Liver (tissue), 9 donors: ENCODE measurements around the gene MUSK. TPM values are rescaled to one million over a fixed set of nuclear protein-coding genes. Genes with fewer than 3 reads are reported as not detected.
"Not testable (repeated sequence)": the region's sequence is repeated elsewhere in the genome, so short reads cannot be mapped to it uniquely, and the experiment has no call there.

Experiments
- DNase-seq: peaks from one replicate; pipeline ENCODE4 v3.0.0-alpha.2; 2017; ENCODE audit warnings: low spot score
- H3K27ac ChIP-seq, 2 donors: one replicate each; pipeline ENCODE4 v1.7.0; 2013; ENCODE audit warnings: inconsistent platforms in 2 of 2, low read length in 2 of 2, control low read depth in 1 of 2, low read depth in 1 of 2, mild to moderate bottlenecking in 1 of 2
- H3K27me3 ChIP-seq, 4 donors: one replicate each; pipeline versions ENCODE4 v1.6.1 to v1.7.0; 2013; ENCODE audit warnings: low read length in 3 of 4, inconsistent platforms in 1 of 4, mild to moderate bottlenecking in 1 of 4, moderate library complexity in 1 of 4; ENCODE audit not compliant: control insufficient read depth in 4 of 4, insufficient read depth in 4 of 4
- H3K36me3 ChIP-seq, 4 donors: one replicate each; pipeline versions ENCODE4 v1.6.1 to v1.7.0; 2013; ENCODE audit warnings: low read length in 3 of 4, mild to moderate bottlenecking in 3 of 4, low read depth in 1 of 4, moderate library complexity in 1 of 4; ENCODE audit not compliant: control insufficient read depth in 4 of 4, insufficient read depth in 3 of 4
- H3K4me1 ChIP-seq, 4 donors: one replicate each; pipeline versions ENCODE4 v1.6.1 to v1.7.0; 2013; ENCODE audit warnings: low read length in 3 of 4, mild to moderate bottlenecking in 3 of 4, moderate library complexity in 1 of 4; ENCODE audit not compliant: control insufficient read depth in 4 of 4, insufficient read depth in 4 of 4
- H3K4me3 ChIP-seq, 3 donors: one replicate each; pipeline versions ENCODE4 v1.6.1 to v1.7.0; 2013; ENCODE audit warnings: low read length in 3 of 3, control low read depth in 1 of 3, low read depth in 1 of 3, mild to moderate bottlenecking in 1 of 3
- H3K9ac ChIP-seq, 2 donors: one replicate each; pipeline ENCODE4 v1.7.0; 2013; ENCODE audit warnings: low read length in 2 of 2, mild to moderate bottlenecking in 2 of 2, moderate library complexity in 2 of 2, control low read depth in 1 of 2, low read depth in 1 of 2
- H3K9me3 ChIP-seq, 4 donors: one replicate each; pipeline versions ENCODE4 v1.6.1 to v1.7.0; 2013; ENCODE audit warnings: low read length in 3 of 4; ENCODE audit not compliant: control insufficient read depth in 4 of 4
- EGR1 ChIP-seq, 2 donors: IDR thresholded peaks; 2 replicates each; pipeline ENCODE4 v1.6.1; 2016 to 2018; ENCODE audit warnings: antibody characterized with exemption in 2 of 2, low read depth in 2 of 2
- FOXA1 ChIP-seq: IDR thresholded peaks from 2 replicates; pipeline ENCODE4 v1.6.1; 2016; ENCODE audit warnings: antibody characterized with exemption
- GABPA ChIP-seq, 2 donors: IDR thresholded peaks in 1 of 2; conservative IDR thresholded peaks in 1 of 2; 2 replicates each; pipeline ENCODE4 v1.6.1; 2016; ENCODE audit warnings: antibody characterized with exemption in 2 of 2, mild to moderate bottlenecking in 1 of 2, moderate library complexity in 1 of 2
- HNF4G ChIP-seq: IDR thresholded peaks from 2 replicates; pipeline ENCODE4 v1.6.1; 2016; ENCODE audit warnings: antibody characterized with exemption
- JUND ChIP-seq, 2 donors: IDR thresholded peaks; 2 replicates each; pipeline ENCODE4 v1.6.1; 2016; ENCODE audit warnings: antibody characterized with exemption in 2 of 2
- NR2F2 ChIP-seq: IDR thresholded peaks from 2 replicates; pipeline ENCODE4 v1.6.1; 2016; ENCODE audit warnings: antibody characterized with exemption
- RXRA ChIP-seq, 2 donors: IDR thresholded peaks; 2 replicates each; pipeline ENCODE4 v1.6.1; 2017 to 2018; ENCODE audit warnings: antibody characterized with exemption in 2 of 2, mild to moderate bottlenecking in 1 of 2
- TAF1 ChIP-seq: conservative IDR thresholded peaks from 2 replicates; pipeline ENCODE4 v1.6.1; 2016; ENCODE audit warnings: antibody characterized with exemption, mild to moderate bottlenecking
- YY1 ChIP-seq: IDR thresholded peaks from 2 replicates; pipeline ENCODE4 v1.6.1; 2016; ENCODE audit warnings: antibody characterized with exemption, mild to moderate bottlenecking
- WGBS: extraction: QIAGEN DNeasy Blood & Tissue Kit; methylation state at CpG from one replicate; pipeline ENCODE4 v1.1.7; 2013; 5-methylcytosine and 5-hydroxymethylcytosine counted together
- polyA plus RNA-seq, 2 donors: library from polyadenylated mRNA; stranded (reverse) in 1 of 2; unstranded in 1 of 2; fragments of 200-250 nt in 1 of 2; fragments of >200 nt in 1 of 2; fragmentation: Nextera tagmentation in 1 of 2; extraction: Ambion mirVana in 1 of 2; gene quantifications; one replicate each; pipeline versions ENCODE4 v1.2.1 to v1.2.3, GENCODE V29; 2013 to 2015
- total RNA-seq, 2 donors: library from RNA; depleted of rRNA; stranded (reverse); fragments of >200 nt; gene quantifications; one replicate each; pipeline ENCODE4 v1.2.3, GENCODE V29; 2014
- TF ChIP-seq, protein P1 (sequence below): IDR thresholded peaks from 2 replicates; pipeline ENCODE4 v1.6.1; 2016; ENCODE audit warnings: antibody characterized with exemption
- TF ChIP-seq, protein P2 (sequence below): IDR thresholded peaks from 2 replicates; pipeline ENCODE4 v1.6.1; 2016; ENCODE audit warnings: antibody characterized with exemption
- donor health status: healthy.
- donor health status: healthy.
- donor health status: healthy.
- donor health status: healthy.
- donor health status: healthy.

Gene MUSK
- total and polyA plus RNA-seq, 4 donors: 0.05 to 0.17 (median 0.10) TPM; not detected in 1

DNA sequence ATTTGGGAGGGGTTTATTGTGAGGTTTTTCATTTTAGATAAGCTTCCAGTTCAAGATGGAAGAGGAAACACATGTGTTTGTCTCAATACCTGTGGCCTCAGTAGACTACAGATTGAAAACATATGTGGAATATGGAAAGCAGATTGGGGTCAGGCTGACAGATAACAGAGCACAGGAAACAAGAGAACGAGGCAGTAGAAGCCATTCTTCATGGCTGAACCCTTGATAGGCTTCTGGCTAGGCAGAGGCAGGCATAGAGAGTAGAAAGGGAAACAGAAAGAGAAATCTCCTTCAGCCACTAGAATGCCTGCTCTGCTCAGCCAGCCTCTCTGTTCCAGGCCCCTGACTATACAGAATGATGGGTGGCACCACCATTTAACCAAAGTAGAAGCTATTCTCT, 152.5 kb downstream of the MUSK start:
- no peaks in the 10 kb centered on the region for H3K9me3 ChIP-seq
- H3K4me1 ChIP-seq: no peaks in the 10 kb centered on the region
- no peak overlapping the region for H3K9ac ChIP-seq
- WGBS: 38% methylated on average over 1 of the region's 1 CpG
- no peaks in the 10 kb centered on the region for H3K36me3 ChIP-seq
- no peaks in the 10 kb centered on the region for H3K27me3 ChIP-seq
- TF ChIP-seq, protein P1, sequence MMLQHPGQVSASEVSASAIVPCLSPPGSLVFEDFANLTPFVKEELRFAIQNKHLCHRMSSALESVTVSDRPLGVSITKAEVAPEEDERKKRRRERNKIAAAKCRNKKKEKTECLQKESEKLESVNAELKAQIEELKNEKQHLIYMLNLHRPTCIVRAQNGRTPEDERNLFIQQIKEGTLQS: no peak
- TF ChIP-seq NR2F2 (no peak), TAF1 (no peak), YY1 (no peak), HNF4G (no peak), EGR1 (IDR thresholded peaks at IDR 0.05; ENCODE audit: low read depth in 2 of 2) (no peak), JUND (IDR thresholded peaks at IDR 0.05) (no peak), RXRA (IDR thresholded peaks at IDR 0.05) (no peak)
- no peak overlapping the region for H3K4me3 ChIP-seq
- H3K27ac ChIP-seq: no peak overlapping the region
- no peak for DNase-seq

DNA sequence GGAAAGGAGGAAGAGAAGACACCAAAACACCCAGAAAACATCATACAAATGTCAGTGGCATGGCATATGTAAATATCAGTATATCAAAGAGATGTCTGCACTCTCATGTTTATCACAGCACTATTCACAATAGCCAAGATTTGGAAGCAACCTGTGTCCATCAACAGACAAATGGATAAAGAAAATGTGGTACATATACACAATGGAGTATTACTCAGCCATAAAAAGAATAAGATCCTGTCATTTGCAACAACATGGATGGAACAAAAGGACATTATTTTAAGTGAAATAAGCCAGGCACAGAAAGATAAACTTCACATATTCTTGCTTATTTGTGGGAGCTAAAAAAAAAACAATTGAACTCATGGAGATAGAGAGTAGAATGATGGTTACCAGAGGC, 156.5 kb downstream of the MUSK start:
- not testable (repeated sequence) for H3K27me3 ChIP-seq, DNase-seq

DNA sequence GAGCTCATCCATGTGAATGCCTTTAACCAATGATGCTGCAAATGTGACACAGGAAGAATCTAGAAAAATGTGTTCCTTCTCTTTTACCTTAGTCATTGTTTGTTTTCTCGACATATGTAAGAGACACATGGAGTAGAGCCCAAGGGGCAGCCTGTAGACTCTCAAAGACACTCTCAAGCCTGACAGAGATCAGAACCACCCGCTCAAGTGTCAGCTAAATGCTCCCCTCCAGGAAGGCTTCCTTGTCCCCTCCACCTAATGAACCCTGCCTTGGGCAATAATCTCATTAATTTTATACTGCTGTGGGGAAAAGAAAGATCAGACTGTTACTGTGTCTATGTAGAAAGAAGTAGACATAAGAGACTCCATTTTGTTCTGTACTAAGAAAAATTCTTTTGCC, 157.4 kb downstream of the MUSK start:
- TF ChIP-seq FOXA1 (no peak), EGR1 (IDR thresholded peaks at IDR 0.05; ENCODE audit: low read depth in 2 of 2) (no peak), GABPA (IDR thresholded peaks at IDR 0.05 in 1 of 2, conservative IDR thresholded peaks at IDR 0.05 in 1 of 2) (no peak), JUND (IDR thresholded peaks at IDR 0.05) (no peak), HNF4G (no peak)
- TF ChIP-seq, protein P2, sequence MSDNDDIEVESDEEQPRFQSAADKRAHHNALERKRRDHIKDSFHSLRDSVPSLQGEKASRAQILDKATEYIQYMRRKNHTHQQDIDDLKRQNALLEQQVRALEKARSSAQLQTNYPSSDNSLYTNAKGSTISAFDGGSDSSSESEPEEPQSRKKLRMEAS: no peak
- 86% methylated on average over 2 of the region's 2 CpGs for WGBS
- H3K36me3 ChIP-seq: no peaks in the 10 kb centered on the region
- no peaks in the 10 kb centered on the region for H3K4me1 ChIP-seq
- no peak for DNase-seq
- H3K27ac ChIP-seq: no peak overlapping the region
- no peak overlapping the region for H3K4me3 ChIP-seq
- no peaks in the 10 kb centered on the region for H3K27me3 ChIP-seq
- H3K9me3 ChIP-seq: peaks cover 0 to 1% (median 0%) of the 10 kb centered on the region in 4 donors
- H3K9ac ChIP-seq: no peak overlapping the region

More for the DNA sequence above, 156.5 kb downstream of the MUSK start:
- H3K9ac ChIP-seq, H3K9me3 ChIP-seq, H3K4me1 ChIP-seq, H3K27ac ChIP-seq, H3K36me3 ChIP-seq, H3K4me3 ChIP-seq: not testable (repeated sequence)

DNA sequence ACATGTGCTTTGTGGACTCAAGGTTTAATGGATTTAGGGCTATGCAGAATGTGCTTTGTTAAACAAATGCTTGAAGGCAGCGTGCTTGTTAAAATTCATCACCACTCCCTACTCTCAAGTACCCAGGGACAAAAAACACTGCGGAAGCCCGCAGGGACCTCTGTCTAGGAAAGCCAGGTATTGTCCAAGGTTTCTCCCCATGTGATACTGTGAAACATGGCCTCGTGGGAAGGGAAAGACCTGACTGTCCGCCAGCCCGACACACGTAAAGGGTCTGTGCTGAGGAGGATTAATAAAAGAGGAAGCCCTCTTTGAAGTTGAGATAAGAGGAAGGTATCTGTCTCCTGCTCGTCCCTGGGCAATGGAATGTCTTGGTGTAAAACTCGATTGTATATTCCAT, 157.8 kb downstream of the MUSK start:
- 59% methylated on average over 9 of the region's 9 CpGs for WGBS
- not testable (repeated sequence) for DNase-seq, H3K36me3 ChIP-seq, H3K9me3 ChIP-seq, H3K27me3 ChIP-seq, H3K4me3 ChIP-seq, H3K4me1 ChIP-seq, H3K9ac ChIP-seq, H3K27ac ChIP-seq
